IPS DF 4.7 (cell line): Measurements from ENCODE around the gene TUBG2.
A peak's percentile ranks its signal among the peaks of the same experiment; 100 is the strongest.
"Not testable (repeated sequence)": the region's sequence is repeated elsewhere in the genome, so short reads cannot be mapped to it uniquely, and the experiment has no call there.

Source experiments
- DNase-seq: peaks from one replicate; pipeline ENCODE4 v3.0.0-alpha.2; 2013; ENCODE audit warnings: low spot score; ENCODE audit errors: extremely low read depth

TUBG2 gene

DNA sequence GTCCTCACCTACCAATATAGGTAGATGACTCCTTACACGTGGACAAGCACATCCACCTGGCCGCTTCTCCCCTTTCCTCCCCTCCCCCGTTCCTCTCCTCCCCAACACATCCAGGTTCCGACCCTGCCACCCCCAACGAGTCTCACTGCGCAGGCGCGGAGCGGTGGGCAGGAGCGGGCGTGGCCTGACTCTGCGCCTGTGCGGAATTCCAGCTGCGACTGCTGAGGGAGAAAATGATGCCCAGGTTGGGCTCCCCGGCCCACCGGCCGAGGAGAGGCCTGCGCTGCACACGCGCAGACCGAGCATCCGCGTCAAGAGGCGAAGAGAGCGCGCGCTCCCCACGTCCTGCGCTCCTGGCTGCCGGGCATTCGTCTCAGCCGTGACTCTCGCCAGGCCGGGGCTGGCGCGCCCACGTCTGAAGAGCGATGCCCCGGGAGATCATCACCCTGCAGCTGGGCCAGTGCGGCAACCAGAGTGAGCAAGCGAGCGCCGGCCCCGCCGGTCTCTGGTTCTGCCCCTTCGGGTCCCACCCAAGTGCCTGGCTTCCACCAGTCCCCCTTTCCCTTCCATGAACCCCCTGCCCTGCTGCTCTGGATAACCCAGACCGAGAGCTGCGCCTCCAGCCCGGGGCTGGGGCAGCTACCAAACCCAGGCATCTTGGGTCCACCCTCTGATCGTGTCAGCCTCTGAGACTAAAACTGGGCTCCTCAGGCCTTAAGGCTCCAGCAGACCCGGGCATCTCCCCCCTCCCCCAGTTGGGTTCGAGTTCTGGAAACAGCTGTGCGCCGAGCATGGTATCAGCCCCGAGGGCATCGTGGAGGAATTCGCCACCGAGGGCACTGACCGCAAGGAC is at the start of gene TUBG2:
TUBG2 (plus strand) TSS at position 206 of the 853 bp plus-strand sequence; CDS start at position 426, 220 bp downstream.
- no peak for DNase-seq

DNA sequence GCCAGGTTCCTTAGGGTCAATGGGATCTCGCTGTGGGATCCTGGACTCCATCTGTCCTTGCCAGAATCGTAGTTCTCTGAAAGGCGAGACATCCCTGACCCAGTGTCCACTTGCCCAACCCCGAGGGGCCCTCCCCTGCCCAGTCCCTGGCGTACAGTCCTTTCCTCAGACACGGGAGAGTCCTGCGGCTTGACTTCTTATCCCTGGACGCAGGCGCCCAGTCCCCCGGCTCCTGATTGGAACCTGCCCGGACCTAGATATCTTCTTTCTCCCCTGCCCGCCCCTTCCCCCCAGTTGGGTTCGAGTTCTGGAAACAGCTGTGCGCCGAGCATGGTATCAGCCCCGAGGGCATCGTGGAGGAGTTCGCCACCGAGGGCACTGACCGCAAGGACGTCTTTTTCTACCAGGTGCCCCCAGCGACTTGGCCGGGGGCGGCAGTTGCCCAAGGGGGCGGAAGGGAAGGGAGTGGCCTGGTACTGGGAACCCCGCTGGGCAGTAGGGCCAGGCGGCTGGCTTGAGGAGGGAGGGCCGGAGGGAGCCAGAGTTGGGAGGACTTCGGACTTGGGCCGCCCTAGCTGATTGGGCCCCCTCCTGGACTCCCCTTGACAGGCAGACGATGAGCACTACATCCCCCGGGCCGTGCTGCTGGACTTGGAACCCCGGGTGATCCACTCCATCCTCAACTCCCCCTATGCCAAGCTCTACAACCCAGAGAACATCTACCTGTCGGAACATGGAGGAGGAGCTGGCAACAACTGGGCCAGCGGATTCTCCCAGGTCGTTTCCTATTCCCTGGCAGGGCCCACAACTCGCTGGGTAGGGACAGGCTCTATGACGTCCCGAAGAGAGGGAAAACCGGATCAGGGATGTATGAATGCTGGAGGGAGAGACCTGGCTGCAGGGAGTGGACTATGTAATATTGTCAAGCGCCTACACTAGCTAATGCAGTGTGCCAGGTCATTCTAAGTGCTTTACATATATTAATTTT is 49.0 kb upstream of the TUBG2 start:
- DNase-seq = not testable (repeated sequence)

DNA sequence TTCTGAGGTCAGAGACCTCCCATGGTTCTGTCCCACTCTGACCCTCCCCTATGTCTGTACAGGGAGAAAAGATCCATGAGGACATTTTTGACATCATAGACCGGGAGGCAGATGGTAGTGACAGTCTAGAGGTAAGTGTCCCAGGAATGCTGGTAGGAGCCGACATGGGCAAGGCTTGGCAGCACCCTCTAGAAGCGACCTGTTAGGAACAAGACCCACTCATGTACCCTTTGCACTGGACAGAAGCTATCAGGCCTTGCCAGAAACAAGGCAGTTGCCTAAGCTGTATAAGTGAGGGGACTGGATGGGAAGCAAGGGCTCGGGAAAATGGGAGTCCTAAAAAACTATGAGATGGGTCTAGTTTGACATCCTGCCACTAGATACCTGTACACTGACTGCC is 47.1 kb upstream of the TUBG2 start:
- DNase-seq = no peak

DNA sequence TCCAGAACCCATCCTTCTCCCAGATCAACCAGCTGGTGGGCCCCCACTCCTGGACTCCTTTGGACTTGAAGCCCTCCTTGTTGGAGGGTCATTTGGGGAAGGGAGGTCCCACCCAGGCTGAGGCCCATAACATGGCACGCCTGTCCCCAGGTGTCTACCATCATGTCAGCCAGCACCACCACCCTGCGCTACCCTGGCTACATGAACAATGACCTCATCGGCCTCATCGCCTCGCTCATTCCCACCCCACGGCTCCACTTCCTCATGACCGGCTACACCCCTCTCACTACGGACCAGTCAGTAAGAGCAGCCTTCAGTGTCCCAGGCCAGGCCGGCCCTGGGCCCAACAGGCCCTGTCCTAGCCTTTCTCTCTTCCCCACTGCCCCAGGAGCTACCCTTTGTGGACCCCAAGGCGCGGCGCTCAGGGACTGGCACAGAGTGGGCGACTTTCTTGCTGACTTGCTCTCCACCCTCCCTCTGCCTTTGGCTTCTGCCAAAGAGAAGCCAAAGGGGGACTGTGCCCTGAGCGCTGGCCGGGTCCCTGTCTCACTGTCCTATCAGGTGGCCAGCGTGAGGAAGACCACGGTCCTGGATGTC is 45.3 kb upstream of the TUBG2 start:
- no peak for DNase-seq

DNA sequence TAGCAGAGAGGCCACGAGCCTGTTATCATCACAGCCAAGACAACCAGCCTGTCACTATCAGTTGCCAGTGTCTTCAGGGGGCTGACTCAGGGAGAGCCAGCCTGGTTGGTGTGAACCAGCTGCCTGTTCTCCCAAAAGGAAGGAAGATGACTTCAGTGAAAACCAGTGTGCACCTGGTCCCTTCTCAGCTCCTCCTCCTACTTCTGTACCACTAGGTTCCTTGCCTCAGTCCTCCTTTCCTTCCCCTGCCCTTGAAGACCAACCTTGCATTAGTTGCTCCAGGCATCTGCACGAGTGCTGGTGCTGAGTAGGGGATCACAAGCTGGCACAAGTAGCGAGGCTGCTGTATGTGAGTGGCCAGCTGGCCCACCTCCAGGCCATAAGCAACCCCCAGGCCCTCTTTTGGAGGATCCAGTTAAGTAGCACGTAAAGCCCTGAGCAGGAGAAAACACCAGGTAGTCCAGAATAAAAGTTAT is 41.1 kb upstream of the TUBG2 start:
- no peak for DNase-seq

DNA sequence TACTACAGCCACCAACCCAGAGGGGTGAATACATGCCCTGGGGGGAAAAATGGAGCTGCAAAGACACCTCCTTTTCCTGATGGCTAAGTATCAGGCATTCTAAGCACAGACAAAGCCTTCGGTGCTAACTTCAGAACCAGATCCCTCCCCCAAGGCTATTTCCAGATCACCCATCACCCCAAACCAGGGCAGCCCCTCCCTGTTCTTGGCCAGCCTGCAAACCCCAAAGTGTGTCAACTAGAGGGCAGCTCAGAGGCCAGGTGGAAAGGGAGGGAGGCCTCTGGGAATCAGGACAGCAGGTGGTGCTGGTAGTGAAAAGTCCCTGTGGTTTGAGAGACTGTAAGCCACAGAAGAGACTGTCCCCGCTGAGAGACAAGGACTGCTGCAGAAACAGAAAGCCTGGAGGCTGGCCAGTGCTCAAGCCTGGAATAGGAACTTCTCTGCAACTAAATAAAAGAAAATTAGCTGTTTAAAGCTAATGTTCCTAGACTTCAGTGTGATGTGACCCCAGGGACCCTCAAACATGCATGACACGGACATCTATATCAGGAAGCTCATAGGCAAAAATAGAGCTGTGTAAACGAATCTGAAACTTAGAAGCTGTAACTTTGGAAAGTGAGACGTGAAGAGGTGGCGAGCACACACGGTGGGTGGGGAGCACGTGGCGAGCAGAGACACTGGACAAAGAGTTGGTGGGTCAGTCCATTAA is 40.5 kb upstream of the TUBG2 start:
- peak; percentile 72 for DNase-seq

DNA sequence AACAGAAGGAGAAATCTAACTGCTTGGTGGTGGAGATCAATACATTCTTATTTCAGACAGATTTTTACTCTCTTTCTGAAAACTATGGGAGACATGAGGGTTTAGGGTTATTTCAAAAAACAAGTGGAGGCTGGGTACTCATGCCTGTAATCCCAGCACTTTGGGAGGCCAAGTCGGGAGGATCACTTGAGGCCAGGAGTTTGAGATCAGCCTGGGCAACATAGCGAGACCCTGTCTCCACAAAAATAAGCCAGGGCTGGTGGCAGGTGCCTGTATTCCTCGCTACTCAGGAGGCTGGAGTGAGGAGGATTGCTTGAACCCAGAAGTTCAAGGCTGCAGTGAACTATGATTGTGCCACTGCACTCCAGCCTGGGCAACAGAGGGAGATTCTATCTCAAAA is 37.1 kb upstream of the TUBG2 start:
- not testable (repeated sequence) for DNase-seq

DNA sequence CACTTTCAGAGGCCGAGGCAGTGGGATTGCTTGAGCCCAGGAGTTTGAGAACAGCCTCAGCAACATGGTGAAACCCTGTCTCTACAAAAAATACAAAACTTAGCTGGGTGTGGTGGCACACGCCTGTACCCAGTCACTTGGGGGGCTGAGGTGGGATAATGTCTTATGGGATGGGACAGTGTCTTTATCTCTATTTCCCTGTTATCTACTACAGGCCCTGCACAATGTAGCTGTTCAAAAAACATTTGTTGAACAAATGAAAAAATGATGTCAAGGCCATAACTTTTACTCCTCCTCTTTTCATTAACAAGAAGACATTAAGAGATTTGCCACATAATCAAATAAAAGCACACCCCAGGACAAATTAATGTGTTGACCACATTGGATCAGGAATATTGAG is 35.8 kb upstream of the TUBG2 start:
- DNase-seq = no peak

DNA sequence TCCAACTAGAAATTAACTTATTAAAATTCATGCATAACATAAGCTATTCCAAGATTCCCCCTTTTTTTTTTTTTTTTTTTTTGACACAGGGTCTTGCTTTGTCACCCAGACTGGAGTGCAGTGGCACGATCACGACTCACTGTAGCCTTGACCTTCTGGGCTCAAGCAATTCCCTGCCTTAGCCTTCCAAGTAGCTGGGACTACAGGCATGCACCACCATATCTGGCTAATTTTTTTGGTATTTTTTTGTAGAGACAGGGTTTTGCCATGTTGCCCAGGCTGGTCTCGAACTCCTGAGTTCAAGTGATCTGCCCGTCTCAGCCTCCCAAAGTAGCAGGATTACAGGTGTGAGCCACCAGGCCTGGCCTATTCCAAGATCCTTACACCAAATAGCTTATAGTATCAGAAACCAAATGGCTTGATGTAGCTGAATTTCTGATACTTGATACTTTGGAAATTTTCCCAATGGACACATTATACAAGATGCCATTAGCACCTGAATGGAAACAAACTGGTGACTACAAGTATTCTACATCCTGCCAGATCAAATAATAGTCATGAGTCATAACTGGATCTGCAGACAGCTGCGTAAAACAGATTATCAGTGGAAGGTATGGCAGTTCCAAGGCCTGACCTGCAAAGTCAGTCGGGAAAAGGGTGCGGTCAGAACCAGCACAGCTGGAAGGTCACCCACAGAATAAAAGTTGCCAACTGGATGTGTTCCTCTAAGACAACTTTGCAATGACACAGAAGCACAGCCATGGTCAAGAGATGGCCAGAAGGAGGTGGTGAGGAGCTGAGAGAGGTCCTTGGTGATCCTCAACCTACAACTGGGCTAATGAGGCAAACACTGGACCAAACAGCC is 35.1 kb upstream of the TUBG2 start:
- DNase-seq = no peak

DNA sequence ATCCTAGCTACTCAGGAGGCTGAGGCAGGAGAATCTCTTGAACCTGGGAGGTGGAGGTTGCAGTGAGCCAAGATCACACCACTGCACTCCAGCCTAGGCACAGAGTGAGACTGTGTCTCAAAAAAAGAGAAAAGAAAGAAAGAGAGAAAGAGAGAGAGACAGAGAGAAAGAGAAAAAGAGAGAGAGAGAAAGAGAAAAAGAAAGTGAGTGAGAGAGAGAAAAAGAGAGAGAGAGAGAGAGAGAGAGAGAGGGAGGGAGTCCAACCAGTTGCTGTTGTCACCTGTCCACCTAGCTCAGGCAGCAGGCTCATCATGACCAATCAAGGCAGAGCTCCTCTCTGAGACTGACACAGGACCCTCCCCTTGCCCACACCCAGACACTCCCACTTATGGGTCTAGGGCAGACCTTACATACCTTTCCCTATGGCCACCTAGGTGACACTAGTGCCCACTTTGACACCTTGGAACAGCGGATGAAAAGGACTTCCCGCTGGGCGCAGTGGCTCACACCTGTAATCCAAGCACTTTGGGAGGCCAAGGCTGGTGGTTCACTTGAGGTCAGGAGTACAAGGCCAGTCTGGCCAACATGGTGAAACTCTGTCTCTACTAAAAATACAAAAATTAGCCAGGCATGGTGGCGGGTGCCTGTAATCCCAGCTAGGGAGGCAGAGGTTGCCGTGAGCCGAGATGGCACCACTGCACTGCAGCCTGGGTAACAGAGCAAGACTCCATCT is 31.9 kb upstream of the TUBG2 start:
- not testable (repeated sequence) for DNase-seq

DNA sequence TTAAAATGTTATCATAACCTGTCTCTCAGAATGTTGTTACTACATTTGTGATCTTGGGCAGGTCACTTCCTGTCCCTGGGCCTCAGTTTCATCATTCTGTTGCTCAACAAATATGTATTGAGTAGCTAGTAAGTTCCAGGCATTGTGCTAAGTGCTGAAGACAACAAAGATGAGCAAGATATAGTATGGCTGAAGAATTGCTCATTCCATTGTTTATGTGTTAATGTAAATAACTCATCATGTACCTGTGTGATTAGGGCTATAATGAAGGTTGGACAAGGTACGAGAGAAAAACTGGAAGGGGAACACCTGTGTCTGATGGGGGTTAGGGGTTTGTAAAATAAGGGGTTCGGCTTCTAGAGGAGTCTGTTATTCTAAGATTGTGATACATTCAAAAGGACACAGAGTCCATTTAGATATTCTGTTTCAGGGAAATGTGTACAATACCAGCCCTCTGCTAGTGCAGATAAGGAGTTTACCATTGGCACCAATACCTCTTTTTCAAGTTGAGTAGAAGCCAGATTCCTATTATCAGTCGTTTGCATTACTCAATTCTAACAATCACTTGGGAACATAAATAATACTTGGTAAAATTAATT is 29.6 kb upstream of the TUBG2 start:
- no peak for DNase-seq

DNA sequence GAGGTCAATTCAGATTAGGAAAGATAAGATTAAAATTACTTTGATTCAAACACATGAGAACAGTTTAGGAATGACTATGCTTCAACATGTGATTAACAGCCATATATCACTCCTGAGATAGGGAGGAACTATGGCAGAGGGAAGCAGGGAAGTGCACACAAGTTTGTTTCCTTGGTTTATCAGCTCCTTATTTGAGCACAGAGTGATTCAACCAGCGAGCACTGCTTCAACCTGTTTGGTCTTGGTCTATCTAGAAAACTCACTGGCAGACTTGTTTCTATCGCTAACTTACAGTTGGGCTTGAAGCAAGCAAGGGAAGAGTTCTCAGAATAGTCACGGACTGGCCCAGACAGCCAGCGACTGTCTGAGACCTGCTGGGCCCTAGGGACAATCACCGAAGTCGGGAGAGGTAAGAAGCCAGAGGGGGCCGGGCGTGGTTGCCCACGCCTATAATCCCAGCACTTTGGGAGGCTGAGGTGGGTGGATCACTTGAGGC is 26.1 kb upstream of the TUBG2 start:
- no peak for DNase-seq

DNA sequence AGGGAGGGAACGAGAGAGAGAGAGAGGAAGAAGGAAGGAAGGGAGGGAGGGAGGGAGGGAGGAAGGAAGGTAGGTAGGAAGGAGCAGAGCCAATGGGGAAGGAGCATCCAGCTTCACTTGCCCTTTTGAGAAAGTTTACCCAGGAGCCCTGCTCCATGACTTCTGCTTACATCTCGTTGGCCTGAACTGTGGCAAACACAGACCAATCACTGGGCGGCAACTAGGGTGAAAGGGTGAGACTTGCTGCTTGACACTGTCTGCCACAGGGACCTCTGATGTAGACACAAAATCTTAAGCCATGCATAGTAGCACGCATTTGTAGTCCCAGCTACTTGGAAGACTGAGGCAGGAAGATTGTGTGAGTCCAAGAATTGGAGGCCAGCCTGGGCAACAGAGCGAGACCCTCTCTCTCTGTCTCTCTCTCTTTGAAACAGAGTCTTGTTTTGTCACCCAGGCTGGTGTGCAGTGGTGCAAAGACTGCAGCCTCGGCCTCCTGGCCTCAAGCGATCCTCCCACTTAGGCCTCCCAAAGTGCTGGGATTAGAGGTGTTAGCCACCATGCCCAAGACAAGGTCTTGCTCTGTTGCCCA is 19.5 kb upstream of the TUBG2 start:
- DNase-seq = no peak

DNA sequence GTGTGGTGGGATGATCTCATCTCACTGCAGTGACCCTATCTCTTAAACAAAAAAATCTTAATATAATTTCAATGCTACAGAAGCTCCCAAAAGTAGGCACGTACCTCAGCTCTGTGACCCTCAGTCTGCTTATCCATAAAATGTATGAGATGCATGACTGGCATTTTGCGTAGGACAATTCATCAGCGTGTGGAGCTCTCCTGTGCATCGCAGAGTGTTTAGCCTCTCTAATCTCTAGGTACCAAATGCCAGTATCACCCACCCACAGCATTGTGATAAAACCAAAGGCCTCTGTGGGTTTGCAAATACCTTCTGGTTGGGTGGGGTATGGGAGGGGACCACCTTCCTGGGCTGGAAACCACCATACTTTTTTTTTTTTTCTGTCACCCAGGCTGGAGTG is 19.0 kb upstream of the TUBG2 start:
- DNase-seq = no peak

DNA sequence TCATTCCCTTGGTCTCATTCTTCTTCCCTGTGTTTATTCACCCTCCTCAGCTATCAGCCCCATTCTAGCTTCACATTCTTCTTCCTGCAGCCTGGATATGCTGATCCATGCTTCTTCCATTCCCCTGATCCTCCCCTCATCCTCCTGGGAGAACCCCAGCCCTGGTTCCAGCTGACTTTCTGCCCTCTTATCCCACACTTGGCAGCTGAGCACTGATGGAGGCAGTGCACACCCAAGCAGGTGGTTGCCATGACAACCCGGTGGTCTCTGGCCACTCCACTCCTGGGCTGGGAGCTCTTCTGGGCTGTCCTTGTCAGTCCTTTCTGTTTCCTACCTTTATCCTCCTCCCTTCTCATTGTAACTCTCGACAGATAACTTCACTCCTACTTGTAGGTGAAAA is 16.7 kb upstream of the TUBG2 start:
- DNase-seq = no peak

DNA sequence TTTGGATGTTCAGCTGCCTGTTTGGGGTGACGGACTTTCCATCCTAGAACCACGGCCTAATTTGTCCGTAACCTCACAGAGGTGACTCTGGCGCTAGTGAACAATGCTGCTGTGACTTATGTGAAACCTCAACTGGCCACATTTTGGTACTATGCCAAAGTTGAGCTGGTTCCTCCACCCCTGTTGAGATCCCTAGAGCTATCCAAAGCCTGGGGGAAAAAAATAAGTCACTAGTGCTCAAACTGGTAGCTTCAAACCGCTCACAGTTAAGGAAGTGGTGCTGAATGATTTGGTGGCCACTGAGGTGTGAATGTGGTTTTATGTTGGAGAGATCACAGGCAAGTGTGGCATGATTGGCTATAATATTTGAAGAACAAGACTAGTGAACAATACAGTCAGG is 11.3 kb upstream of the TUBG2 start:
- DNase-seq = no peak

DNA sequence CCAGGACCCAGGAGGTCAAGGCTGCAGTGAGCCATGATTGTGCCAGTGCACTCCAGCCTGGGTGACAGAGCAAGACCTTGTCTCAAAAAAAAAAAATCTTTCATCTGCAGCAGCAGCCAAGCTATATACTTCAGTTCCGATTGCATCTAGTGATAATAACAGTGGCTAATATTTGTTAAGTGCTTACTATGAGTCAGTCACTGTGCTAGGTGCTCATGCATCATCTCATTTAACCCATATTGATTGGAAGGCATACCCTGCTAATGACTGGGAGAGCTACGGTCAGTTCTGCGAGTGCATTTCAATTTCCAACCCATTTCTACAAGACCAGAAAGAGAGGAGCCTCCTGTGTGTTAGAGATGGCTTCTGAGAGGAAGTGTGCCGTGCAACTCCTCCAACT is 7.7 kb upstream of the TUBG2 start:
- DNase-seq = no peak
